Suprapubic skin (tissue), 4 donors: Measurements from ENCODE around the gene PGAM5. TPM values are rescaled to one million over a fixed set of nuclear protein-coding genes. Genes with fewer than 3 reads are reported as not detected.
A peak's percentile ranks its signal among the peaks of the same experiment; 100 is the strongest.

Experiments used
- DNase-seq, 2 donors: peaks; one replicate each; pipeline ENCODE4 v3.0.0-alpha.2; 2019; ENCODE audit warnings: low spot score in 2 of 2
- H3K27ac ChIP-seq: fragments of 200-600 bp; sonication (generic); one replicate; pipeline ENCODE4 v1.5.1; 2019
- H3K27me3 ChIP-seq: fragments of 200-600 bp; sonication (generic); one replicate; pipeline ENCODE4 v1.5.1; 2019
- H3K36me3 ChIP-seq: fragments of 200-600 bp; sonication (generic); one replicate; pipeline ENCODE4 v1.5.1; 2019
- H3K4me1 ChIP-seq: fragments of 200-600 bp; sonication (generic); one replicate; pipeline ENCODE4 v1.5.1; 2019
- H3K4me3 ChIP-seq: fragments of 200-600 bp; sonication (generic); one replicate; pipeline ENCODE4 v1.5.1; 2019; ENCODE audit warnings: mild to moderate bottlenecking
- H3K9me3 ChIP-seq: fragments of 200-600 bp; sonication (generic); one replicate; pipeline ENCODE4 v1.5.1; 2019
- EP300 ChIP-seq: sonication (generic); formaldehyde crosslinking; IDR thresholded peaks from one replicate; pipeline ENCODE4 v1.6.1; 2017; ENCODE audit warnings: antibody characterized with exemption
- POLR2A ChIP-seq, 2 donors: fragments of 450-650 bp; IDR thresholded peaks; one replicate each; pipeline ENCODE4 v1.6.1; 2017; ENCODE audit warnings: antibody characterized with exemption in 2 of 2, mild to moderate bottlenecking in 2 of 2, moderate library complexity in 2 of 2
- POLR2AphosphoS5 ChIP-seq, 3 donors: sonication (generic); formaldehyde crosslinking; IDR thresholded peaks; one replicate each; pipeline ENCODE4 v1.6.1; 2017; ENCODE audit warnings: antibody characterized with exemption in 3 of 3
- WGBS: methylation state at CpG from one replicate; pipeline ENCODE4 v1.1.5; 2018; 5-methylcytosine and 5-hydroxymethylcytosine counted together
- total RNA-seq, 4 donors: library from RNA; depleted of rRNA; stranded (reverse); fragments of >200 nt; gene quantifications; one replicate each; pipeline ENCODE4 v1.1.0, GENCODE V29; 2016
- TF ChIP-seq, protein P1 (sequence below), 2 donors: fragments of 200-600 bp in 1 of 2; fragments of 450-650 bp in 1 of 2; sonication (generic) in 1 of 2; IDR thresholded peaks; one replicate each; pipeline ENCODE4 v1.5.1; 2016 to 2019; ENCODE audit warnings: antibody characterized with exemption in 2 of 2, mild to moderate bottlenecking in 1 of 2, moderate library complexity in 1 of 2

Gene PGAM5
- total RNA-seq, 4 donors from 2014 or later, result 31.4 to 43.1 (median 38.7) TPM

DNA sequence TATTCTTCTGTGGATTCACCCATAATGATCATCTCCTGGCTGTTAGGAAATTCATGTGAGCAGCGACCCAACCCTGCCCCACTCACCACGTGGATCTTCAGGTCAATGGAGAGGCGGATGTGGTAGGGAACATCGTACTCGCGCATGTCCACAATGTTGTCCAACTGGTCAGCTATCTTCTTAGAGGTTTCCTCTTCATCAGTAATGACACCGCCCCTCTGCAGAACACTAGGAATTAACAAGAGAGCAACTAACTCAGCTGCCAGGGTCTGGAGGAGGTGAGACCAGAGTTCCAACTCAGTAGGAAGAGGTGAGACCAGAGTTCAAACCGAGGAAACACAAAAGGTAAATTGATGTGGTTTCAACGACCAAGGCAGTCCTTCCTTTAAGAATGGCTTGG, 33.1 kb upstream of the PGAM5 start:
- Histone ChIP-seq H3K9me3 (no peaks in the 10 kb centered on the region), H3K27ac (no peak overlapping the region), H3K4me3 (no peak overlapping the region), H3K27me3 (no peaks in the 10 kb centered on the region), H3K36me3 (peaks cover 70% of the 10 kb centered on the region), H3K4me1 (peaks cover 14% of the 10 kb centered on the region)
- TF ChIP-seq POLR2A (IDR thresholded peaks at IDR 0.05) (no peak), POLR2AphosphoS5 (IDR thresholded peaks at IDR 0.05) (no peak), EP300 (no peak)
- TF ChIP-seq, protein P1, sequence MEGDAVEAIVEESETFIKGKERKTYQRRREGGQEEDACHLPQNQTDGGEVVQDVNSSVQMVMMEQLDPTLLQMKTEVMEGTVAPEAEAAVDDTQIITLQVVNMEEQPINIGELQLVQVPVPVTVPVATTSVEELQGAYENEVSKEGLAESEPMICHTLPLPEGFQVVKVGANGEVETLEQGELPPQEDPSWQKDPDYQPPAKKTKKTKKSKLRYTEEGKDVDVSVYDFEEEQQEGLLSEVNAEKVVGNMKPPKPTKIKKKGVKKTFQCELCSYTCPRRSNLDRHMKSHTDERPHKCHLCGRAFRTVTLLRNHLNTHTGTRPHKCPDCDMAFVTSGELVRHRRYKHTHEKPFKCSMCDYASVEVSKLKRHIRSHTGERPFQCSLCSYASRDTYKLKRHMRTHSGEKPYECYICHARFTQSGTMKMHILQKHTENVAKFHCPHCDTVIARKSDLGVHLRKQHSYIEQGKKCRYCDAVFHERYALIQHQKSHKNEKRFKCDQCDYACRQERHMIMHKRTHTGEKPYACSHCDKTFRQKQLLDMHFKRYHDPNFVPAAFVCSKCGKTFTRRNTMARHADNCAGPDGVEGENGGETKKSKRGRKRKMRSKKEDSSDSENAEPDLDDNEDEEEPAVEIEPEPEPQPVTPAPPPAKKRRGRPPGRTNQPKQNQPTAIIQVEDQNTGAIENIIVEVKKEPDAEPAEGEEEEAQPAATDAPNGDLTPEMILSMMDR (IDR thresholded peaks at IDR 0.05), result no peak
- WGBS, result 88% methylated on average over 9 of the region's 9 CpGs
- no peak for DNase-seq

DNA sequence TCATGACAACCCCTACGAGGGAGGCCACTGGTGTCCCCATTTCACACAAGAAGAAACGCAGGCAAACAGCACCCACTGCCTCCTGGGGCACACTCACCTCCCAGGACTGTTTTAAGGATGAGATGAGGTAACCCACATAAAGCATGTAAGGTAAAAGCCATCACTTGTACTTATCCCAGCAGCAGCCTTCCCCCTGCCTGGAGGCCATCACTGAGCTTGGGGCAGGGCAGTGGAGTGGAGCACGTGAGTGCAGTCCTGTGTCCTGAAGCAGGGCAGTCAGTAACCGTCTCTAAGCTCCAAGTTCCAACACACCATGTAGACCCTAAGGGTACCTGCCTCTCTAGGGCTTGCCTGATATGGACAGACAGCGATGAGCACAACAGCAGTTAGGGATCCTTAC, 25.2 kb upstream of the PGAM5 start:
- TF ChIP-seq EP300, result no peak
- no peak for TF ChIP-seq POLR2A (IDR thresholded peaks at IDR 0.05)
- no peak for TF ChIP-seq POLR2AphosphoS5 (IDR thresholded peaks at IDR 0.05)
- Histone ChIP-seq H3K36me3 (no peaks in the 10 kb centered on the region), H3K27me3 (no peaks in the 10 kb centered on the region), H3K4me1 (peaks cover 14% of the 10 kb centered on the region), H3K4me3 (no peak overlapping the region), H3K9me3 (no peaks in the 10 kb centered on the region), H3K27ac (no peak overlapping the region)
- DNase-seq, result no peak
- 67% methylated on average over 3 of the region's 5 CpGs for WGBS

DNA sequence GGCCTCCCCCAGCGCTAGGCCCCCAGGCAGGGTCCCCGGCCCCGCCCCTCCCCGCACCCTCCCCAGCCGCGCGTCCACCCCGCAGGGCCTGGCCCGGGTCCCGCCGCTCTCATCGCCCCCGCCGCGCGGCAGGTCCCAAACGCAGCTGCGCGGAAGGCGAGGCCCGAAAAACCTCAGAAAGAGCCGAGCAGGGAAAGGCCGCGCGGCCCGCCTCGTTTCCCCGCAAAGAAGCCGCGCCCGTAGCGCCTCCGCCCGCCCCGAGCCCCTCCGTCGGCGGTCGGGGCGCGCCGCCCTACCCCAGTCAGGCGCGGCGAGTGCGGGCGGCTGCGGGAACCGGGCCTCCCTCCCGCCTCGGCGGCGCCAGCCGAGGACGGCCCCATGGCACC, 23.8 kb upstream of the PGAM5 start:
- Histone ChIP-seq H3K27ac (peak overlapping the region; percentile 60), H3K36me3 (no peaks in the 10 kb centered on the region), H3K4me1 (peaks cover 14% of the 10 kb centered on the region), H3K9me3 (no peaks in the 10 kb centered on the region), H3K27me3 (no peaks in the 10 kb centered on the region), H3K4me3 (peak overlapping the region; percentile 97)
- TF ChIP-seq POLR2A (IDR thresholded peaks at IDR 0.05), result no peak
- TF ChIP-seq EP300, result no peak
- TF ChIP-seq POLR2AphosphoS5 (IDR thresholded peaks at IDR 0.05), result no peak
- TF ChIP-seq, protein P1 (IDR thresholded peaks at IDR 0.05), result no peak
- DNase-seq, result no peak
- WGBS, result no CpG with 5 or more reads among the region's 55 CpGs

DNA sequence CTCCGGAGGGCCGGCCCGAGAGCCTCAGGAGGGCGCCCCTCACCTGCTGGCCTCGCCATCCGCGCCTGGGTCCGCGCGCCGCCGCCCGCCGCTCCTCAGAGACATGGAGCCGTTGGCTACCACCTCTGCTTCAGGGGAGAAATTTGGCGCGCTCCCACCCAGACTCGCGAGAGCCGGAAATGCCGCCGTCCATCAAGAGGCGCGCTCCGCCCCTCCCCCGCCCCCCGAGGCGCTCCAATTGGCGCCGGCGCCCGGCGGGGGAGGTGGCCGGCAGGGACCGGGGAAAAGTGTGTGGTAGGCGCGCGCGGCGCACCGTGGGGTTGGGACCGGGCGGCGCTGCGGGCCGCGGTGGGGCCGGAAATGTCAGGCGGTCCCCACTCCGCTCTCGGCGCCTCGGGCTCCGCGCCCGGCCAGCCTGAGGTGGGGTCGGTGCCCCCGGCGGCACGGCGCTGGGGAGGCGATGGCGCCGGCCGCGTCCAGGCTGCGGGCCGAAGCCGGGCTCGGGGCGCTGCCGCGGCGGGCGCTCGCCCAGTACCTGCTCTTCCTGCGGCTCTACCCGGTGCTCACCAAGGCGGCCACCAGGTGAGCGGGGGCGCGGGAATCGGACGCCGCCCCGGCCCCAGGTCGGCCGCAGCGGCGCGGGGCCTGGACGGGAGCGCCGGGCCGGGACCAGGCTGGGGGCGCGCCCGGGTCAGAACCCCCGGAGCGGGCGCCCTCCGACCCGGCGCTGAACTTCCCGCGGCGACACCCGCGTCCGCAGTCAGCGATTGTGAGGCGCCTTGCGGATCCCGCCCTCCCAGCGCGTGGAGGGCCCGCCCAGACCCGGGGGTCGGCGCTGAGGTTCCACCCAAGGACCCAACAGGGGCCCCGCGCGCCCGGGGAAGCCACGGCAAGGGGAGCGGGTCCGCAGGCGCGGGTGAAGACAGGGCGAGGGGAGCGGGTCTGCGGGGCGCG, 23.2 kb upstream of the PGAM5 start, which contains the start of the genes POLE and PXMP2:
POLE (minus strand) TSS at position 132 of the 954 bp plus-strand sequence; CDS start at position 105, 27 bp downstream.
PXMP2 (plus strand) TSS at position 377 of the 954 bp plus-strand sequence; CDS start at position 461, 84 bp downstream.
- 7% methylated on average over 8 of the region's 134 CpGs for WGBS
- Histone ChIP-seq H3K9me3 (no peaks in the 10 kb centered on the region), H3K27me3 (no peaks in the 10 kb centered on the region), H3K4me3 (peak within 1 kb of the TSS; percentile 97), H3K27ac (peak within 1 kb of the TSS; percentile 60), H3K4me1 (peaks cover 14% of the 10 kb centered on the region), H3K36me3 (no peaks in the 10 kb centered on the region)
- TF ChIP-seq EP300 (no peak), POLR2A (IDR thresholded peaks at IDR 0.05) (no peak), POLR2AphosphoS5 (IDR thresholded peaks at IDR 0.05) (peak in 1 of 3 donors; percentile 22)
- TF ChIP-seq, protein P1 (IDR thresholded peaks at IDR 0.05), result no peak
- peak; percentile 97 for DNase-seq

DNA sequence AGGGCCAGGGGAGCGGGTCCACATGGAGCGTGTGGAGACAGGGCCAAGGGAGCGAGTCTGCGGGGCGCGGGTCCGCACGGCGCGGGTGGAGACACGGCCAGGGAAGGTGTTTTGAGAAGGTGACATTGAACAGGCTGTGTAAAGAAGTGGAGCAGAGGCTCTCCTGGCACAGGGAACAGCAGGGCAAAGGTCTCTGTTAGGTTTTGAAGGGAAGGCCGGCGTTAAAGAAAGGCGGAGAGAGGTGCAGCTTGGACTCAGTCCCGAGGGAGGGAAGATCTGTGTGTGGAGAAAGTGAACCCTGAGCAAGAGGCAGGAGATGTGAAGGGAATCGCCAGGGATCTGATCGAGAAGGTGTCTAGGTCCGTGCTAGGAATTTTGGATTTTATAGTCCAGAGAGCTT, 21.4 kb upstream of the PGAM5 start:
- Histone ChIP-seq H3K4me1 (peaks cover 14% of the 10 kb centered on the region), H3K27ac (no peak overlapping the region), H3K4me3 (no peak overlapping the region), H3K27me3 (no peaks in the 10 kb centered on the region), H3K36me3 (no peaks in the 10 kb centered on the region), H3K9me3 (no peaks in the 10 kb centered on the region)
- TF ChIP-seq EP300 (no peak), POLR2AphosphoS5 (IDR thresholded peaks at IDR 0.05) (no peak)
- TF ChIP-seq, protein P1 (IDR thresholded peaks at IDR 0.05), result no peak
- WGBS, result 62% methylated on average over 18 of the region's 18 CpGs
- DNase-seq, result no peak
